HG02885 (cell line): Measurements from ENCODE around the gene TXNDC11.
"Not testable (repeated sequence)": the region's sequence is repeated elsewhere in the genome, so short reads cannot be mapped to it uniquely, and the experiment has no call there.

Source experiments
- ATAC-seq: cut with Tn5 transposase; IDR thresholded peaks from one replicate; pipeline ENCODE4 v1.9.1; 2021; ENCODE audit warnings: mild to moderate bottlenecking; ENCODE audit not compliant: unreplicated experiment, poor library complexity

The TXNDC11 gene

GRCh38 chr16:11742536-11743307 is at the start of gene TXNDC11:
Gene TXNDC11, minus strand, starts transcription at chr16:11742857. Its CDS starts 127 bp downstream, at chr16:11742730.
- peak; percentile 87 for ATAC-seq

GRCh38 chr16:11791144-11791828 is 48.6 kb upstream of the TXNDC11 start:
- no peak for ATAC-seq

- ATAC-seq = no peak
Measured at GRCh38 chr16:11788914-11789313, 46.3 kb upstream of the TXNDC11 start.

- ATAC-seq = not testable (repeated sequence)
Measured at GRCh38 chr16:11784980-11785599, 42.4 kb upstream of the TXNDC11 start.

GRCh38 chr16:11784381-11784780 is 41.7 kb upstream of the TXNDC11 start:
- ATAC-seq = not testable (repeated sequence)

GRCh38 chr16:11784038-11784369 is 41.3 kb upstream of the TXNDC11 start:
- no peak for ATAC-seq

- peak; percentile 64 for ATAC-seq
Measured at GRCh38 chr16:11783319-11784037, 40.8 kb upstream of the TXNDC11 start.

GRCh38 chr16:11781773-11782172 is 39.1 kb upstream of the TXNDC11 start:
- ATAC-seq = no peak

GRCh38 chr16:11780991-11781680 is 38.5 kb upstream of the TXNDC11 start:
- ATAC-seq = no peak

GRCh38 chr16:11779074-11779473 is 36.4 kb upstream of the TXNDC11 start:
- ATAC-seq = no peak

GRCh38 chr16:11774065-11774626 is 31.5 kb upstream of the TXNDC11 start:
- ATAC-seq = no peak

GRCh38 chr16:11768849-11769248 is 26.2 kb upstream of the TXNDC11 start:
- no peak for ATAC-seq

GRCh38 chr16:11762431-11762830 is 19.8 kb upstream of the TXNDC11 start:
- no peak for ATAC-seq

GRCh38 chr16:11759997-11760396 is 17.3 kb upstream of the TXNDC11 start:
- no peak for ATAC-seq

GRCh38 chr16:11759163-11759834 is 16.6 kb upstream of the TXNDC11 start:
- ATAC-seq = no peak

- no peak for ATAC-seq
Measured at GRCh38 chr16:11757671-11758545, 15.3 kb upstream of the TXNDC11 start.

GRCh38 chr16:11756248-11756647 is 13.6 kb upstream of the TXNDC11 start:
- ATAC-seq = no peak

GRCh38 chr16:11755022-11755760 is 12.5 kb upstream of the TXNDC11 start:
- no peak for ATAC-seq
